ENCODE results near the gene BABAM2. TPM values are rescaled to one million over a fixed set of nuclear protein-coding genes. Genes with fewer than 3 reads are reported as not detected.
A peak's percentile ranks its signal among the peaks of the same experiment; 100 is the strongest.

BABAM2 gene
- total RNA-seq, 1 donor: 28.5 TPM

DNA sequence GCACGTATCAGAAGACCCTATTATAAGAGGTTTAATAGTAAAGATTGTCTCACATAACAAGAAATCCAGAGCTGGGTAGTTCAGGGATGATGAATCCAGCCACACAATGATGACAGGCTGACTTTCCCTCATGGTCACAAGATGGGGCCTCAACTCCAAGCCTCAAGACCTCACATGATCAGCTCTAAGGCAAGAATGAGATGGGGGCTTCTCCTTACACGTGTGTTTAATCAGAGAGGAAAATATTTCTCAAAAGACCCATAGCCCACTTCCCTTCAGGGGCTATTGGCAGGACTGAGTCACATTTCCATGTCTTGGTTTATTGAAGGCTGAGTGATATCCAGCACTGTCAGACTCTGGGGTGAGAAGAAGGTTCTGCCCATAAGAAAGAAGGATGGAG lies 402.0 kb downstream of the BABAM2 start:
- no peak for DNase-seq (ENCODE audit: low read depth)

DNA sequence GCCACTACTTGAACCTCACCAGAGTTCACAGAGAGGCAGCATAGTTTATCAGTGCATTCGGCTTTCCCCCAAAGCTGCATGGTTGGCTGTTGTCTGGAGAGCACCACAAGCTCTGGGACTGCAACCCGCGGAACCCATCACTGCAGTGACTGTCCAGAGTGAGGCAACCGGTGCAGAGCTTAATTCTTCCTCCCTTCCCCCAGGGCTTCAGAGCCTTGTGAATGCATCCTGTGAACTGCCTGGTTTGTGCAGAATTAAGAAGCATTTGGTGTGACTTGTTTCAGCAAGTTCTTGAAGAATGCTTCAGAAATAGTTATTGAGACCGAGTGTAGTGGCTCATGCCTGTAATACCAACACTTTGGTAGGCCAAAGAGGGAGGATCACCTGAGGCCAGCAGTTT lies 402.9 kb downstream of the BABAM2 start:
- no peak overlapping the region for H3K4me3 ChIP-seq (ENCODE audit: low read depth, low read length)
- DNase-seq (ENCODE audit: low read depth): peak; percentile 48
- TF ChIP-seq, protein P1, sequence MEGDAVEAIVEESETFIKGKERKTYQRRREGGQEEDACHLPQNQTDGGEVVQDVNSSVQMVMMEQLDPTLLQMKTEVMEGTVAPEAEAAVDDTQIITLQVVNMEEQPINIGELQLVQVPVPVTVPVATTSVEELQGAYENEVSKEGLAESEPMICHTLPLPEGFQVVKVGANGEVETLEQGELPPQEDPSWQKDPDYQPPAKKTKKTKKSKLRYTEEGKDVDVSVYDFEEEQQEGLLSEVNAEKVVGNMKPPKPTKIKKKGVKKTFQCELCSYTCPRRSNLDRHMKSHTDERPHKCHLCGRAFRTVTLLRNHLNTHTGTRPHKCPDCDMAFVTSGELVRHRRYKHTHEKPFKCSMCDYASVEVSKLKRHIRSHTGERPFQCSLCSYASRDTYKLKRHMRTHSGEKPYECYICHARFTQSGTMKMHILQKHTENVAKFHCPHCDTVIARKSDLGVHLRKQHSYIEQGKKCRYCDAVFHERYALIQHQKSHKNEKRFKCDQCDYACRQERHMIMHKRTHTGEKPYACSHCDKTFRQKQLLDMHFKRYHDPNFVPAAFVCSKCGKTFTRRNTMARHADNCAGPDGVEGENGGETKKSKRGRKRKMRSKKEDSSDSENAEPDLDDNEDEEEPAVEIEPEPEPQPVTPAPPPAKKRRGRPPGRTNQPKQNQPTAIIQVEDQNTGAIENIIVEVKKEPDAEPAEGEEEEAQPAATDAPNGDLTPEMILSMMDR (IDR thresholded peaks at IDR 0.05; ENCODE audit: insufficient read depth, low read depth, low read length): no peak

More for the DNA sequence above, 402.0 kb downstream of the BABAM2 start:
- no peak overlapping the region for H3K4me3 ChIP-seq (ENCODE audit: low read depth, low read length)
- TF ChIP-seq, protein P1 (IDR thresholded peaks at IDR 0.05; ENCODE audit: insufficient read depth, low read depth, low read length): no peak

DNA sequence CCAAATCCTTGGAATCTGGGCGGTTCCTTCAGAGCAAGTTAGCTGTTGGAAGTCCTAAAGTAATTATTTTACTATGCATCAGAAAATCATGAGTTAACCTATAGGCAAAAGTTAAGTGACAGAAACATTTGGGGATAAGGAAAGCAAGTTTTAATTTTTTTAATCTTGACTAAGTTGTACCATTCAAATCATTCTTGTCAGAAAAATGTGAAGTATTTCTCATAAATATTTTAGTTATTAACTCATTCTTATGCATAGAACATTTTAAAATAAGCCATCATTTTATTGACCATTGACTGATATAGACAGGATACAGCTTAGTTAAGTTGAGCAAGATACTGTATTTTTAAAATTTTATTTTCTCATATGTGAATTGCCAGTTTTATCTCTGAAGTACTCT lies 403.9 kb downstream of the BABAM2 start:
- no peak for DNase-seq (ENCODE audit: low read depth)
- TF ChIP-seq, protein P1 (IDR thresholded peaks at IDR 0.05; ENCODE audit: insufficient read depth, low read depth, low read length): no peak

DNA sequence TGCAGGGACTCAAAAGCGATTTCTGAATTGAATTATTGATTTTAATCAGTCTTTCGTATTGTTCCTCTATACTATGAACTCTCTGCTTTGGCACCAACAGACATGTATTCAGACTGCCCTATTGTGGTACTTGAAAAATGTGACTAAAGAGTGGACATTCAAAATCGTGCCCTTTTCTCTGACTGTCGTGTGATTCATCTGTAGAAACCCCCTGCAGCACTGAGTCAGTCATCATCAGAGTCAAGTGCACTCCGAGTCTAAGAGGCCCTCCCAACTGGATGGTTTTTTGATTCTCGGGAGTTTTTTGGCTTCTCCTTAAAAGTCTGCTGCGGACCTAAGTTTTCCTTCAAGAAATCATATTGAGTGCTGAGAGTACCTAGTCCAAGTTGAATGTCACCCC lies 405.7 kb downstream of the BABAM2 start:
- TF ChIP-seq, protein P1 (IDR thresholded peaks at IDR 0.05; ENCODE audit: insufficient read depth, low read depth, low read length): no peak
- no peak for DNase-seq (ENCODE audit: low read depth)
- no peak overlapping the region for H3K4me3 ChIP-seq (ENCODE audit: low read depth, low read length)

More for the DNA sequence above, 403.9 kb downstream of the BABAM2 start:
- H3K4me3 ChIP-seq (ENCODE audit: low read depth, low read length): no peak overlapping the region

DNA sequence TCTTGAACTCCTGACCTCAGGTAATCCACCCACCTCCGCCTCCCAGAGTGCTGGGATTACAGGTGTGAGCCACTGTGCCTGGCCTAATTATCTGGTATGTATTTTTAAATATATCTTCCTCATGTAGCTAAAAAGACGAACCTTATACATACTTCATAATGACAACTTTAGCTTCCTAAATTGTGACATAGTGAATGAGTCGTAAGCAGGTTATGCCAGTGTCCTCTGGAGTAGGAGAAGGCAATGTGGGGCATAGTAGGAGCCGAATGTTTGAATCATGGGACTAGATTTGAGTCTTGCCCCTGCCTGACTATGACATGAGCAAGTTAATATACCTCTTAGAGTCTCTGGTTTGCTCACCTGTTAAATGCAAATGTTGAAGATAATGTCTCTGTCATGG lies 406.4 kb downstream of the BABAM2 start:
- H3K4me3 ChIP-seq (ENCODE audit: low read depth, low read length): no peak overlapping the region
- TF ChIP-seq, protein P1 (IDR thresholded peaks at IDR 0.05; ENCODE audit: insufficient read depth, low read depth, low read length): no peak
- peak; percentile 41 for DNase-seq (ENCODE audit: low read depth)

DNA sequence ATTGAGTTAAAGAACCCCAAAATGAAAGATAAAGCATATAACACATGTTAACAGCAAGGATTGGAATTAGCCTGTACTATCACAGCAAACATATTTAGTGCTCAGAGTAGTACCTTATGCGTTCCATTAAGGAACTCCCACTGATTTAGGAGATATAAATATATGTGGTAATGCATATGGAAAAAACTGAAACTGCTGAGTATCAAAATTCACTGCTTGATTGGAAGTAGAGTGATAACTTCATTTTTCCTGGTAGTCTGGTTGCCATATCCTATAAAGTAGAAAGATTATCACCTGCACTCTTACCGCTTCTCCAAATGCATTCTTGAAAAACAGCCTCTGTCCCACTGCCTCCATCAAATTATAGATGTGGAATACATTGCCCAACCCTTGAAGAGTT lies 407.0 kb downstream of the BABAM2 start:
- H3K4me3 ChIP-seq (ENCODE audit: low read depth, low read length): no peak overlapping the region
- no peak for DNase-seq (ENCODE audit: low read depth)
- TF ChIP-seq, protein P1 (IDR thresholded peaks at IDR 0.05; ENCODE audit: insufficient read depth, low read depth, low read length): no peak

DNA sequence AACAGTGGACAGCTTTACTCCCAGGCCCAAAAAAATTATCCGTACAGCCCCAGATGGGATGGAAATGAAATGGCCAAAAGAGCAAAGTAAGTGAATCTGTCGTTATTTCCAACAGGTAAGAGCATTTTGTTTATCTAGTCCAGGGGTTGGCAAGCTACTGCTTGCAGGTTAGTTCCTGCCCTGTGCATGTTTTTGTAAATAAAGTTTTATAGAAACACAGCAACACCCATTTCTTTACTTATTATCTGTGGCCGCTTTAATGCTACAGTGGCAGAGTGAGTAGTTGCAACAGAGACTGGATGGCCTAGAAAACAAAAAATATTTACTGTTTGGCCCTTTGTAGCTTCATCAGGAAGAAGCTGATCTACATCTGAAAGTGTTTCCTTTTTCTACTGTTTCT lies 407.9 kb downstream of the BABAM2 start:
- no peak for DNase-seq (ENCODE audit: low read depth)
- TF ChIP-seq, protein P1 (IDR thresholded peaks at IDR 0.05; ENCODE audit: insufficient read depth, low read depth, low read length): no peak
- no peak overlapping the region for H3K4me3 ChIP-seq (ENCODE audit: low read depth, low read length)
